ENCODE data around the gene RGS2.
A peak's percentile ranks its signal among the peaks of the same experiment; 100 is the strongest.

Gene RGS2

GRCh38 chr1:192821296-192821695 is 12.5 kb downstream of the RGS2 start:
- DNase-seq (ENCODE audit: low read depth): no peak
- no peak overlapping the region for H3K4me3 ChIP-seq (ENCODE audit: low read depth, low read length)

GRCh38 chr1:192824511-192824910 is 15.7 kb downstream of the RGS2 start:
- H3K4me3 ChIP-seq (ENCODE audit: low read depth, low read length): no peak overlapping the region
- DNase-seq (ENCODE audit: low read depth): no peak

- no peak for DNase-seq (ENCODE audit: low read depth)
- no peak overlapping the region for H3K4me3 ChIP-seq (ENCODE audit: low read depth, low read length)
These were observed 18.1 kb downstream of the RGS2 start for GRCh38 chr1:192826791-192827546.

GRCh38 chr1:192830595-192831246 is 21.9 kb downstream of the RGS2 start:
- no peak for DNase-seq (ENCODE audit: low read depth)
- no peak overlapping the region for H3K4me3 ChIP-seq (ENCODE audit: low read depth, low read length)

GRCh38 chr1:192831706-192832355 is 23.0 kb downstream of the RGS2 start:
- no peak overlapping the region for H3K4me3 ChIP-seq (ENCODE audit: low read depth, low read length)
- DNase-seq (ENCODE audit: low read depth): no peak

GRCh38 chr1:192832492-192832891 is 23.7 kb downstream of the RGS2 start:
- no peak overlapping the region for H3K4me3 ChIP-seq (ENCODE audit: low read depth, low read length)
- DNase-seq (ENCODE audit: low read depth): no peak

- DNase-seq (ENCODE audit: low read depth): no peak
- H3K4me3 ChIP-seq (ENCODE audit: low read depth, low read length): no peak overlapping the region
These were observed 26.3 kb downstream of the RGS2 start for GRCh38 chr1:192835116-192835515.

GRCh38 chr1:192839162-192840066 is 30.6 kb downstream of the RGS2 start:
- H3K4me3 ChIP-seq (ENCODE audit: low read depth, low read length): no peak overlapping the region
- no peak for DNase-seq (ENCODE audit: low read depth)

- no peak for DNase-seq (ENCODE audit: low read depth)
- no peak overlapping the region for H3K4me3 ChIP-seq (ENCODE audit: low read depth, low read length)
These were observed 35.5 kb downstream of the RGS2 start for GRCh38 chr1:192844360-192844759.

- H3K4me3 ChIP-seq (ENCODE audit: low read depth, low read length): no peak overlapping the region
- DNase-seq (ENCODE audit: low read depth): peak; percentile 39
These were observed 38.1 kb downstream of the RGS2 start for GRCh38 chr1:192846950-192847349.

- DNase-seq (ENCODE audit: low read depth): no peak
- no peak overlapping the region for H3K4me3 ChIP-seq (ENCODE audit: low read depth, low read length)
These were observed 40.2 kb downstream of the RGS2 start for GRCh38 chr1:192849011-192849410.

GRCh38 chr1:192849442-192849841 is 40.6 kb downstream of the RGS2 start:
- no peak overlapping the region for H3K4me3 ChIP-seq (ENCODE audit: low read depth, low read length)
- no peak for DNase-seq (ENCODE audit: low read depth)

GRCh38 chr1:192852001-192852947 is 43.4 kb downstream of the RGS2 start:
- no peak for DNase-seq (ENCODE audit: low read depth)
- H3K4me3 ChIP-seq (ENCODE audit: low read depth, low read length): no peak overlapping the region

- no peak for DNase-seq (ENCODE audit: low read depth)
- no peak overlapping the region for H3K4me3 ChIP-seq (ENCODE audit: low read depth, low read length)
These were observed 49.6 kb downstream of the RGS2 start for GRCh38 chr1:192858456-192858855.

- DNase-seq (ENCODE audit: low read depth): no peak
- H3K4me3 ChIP-seq (ENCODE audit: low read depth, low read length): no peak overlapping the region
These were observed 51.0 kb downstream of the RGS2 start for GRCh38 chr1:192859808-192860207.

- no peak for DNase-seq (ENCODE audit: low read depth)
- H3K4me3 ChIP-seq (ENCODE audit: low read depth, low read length): no peak overlapping the region
These were observed 51.8 kb downstream of the RGS2 start for GRCh38 chr1:192860478-192861185.

- peak; percentile 49 for DNase-seq (ENCODE audit: low read depth)
- H3K4me3 ChIP-seq (ENCODE audit: low read depth, low read length): no peak overlapping the region
These were observed 53.0 kb downstream of the RGS2 start for GRCh38 chr1:192861860-192862259.

All from skeletal muscle cell (primary cell).